HG03575 (cell line): ENCODE results near the gene CLIC2.
"Not testable (repeated sequence)": the region's sequence is repeated elsewhere in the genome, so short reads cannot be mapped to it uniquely, and the experiment has no call there.

Source experiments
- ATAC-seq: cut with Tn5 transposase; IDR thresholded peaks from one replicate; pipeline ENCODE4 v1.9.1; 2021; ENCODE audit not compliant: unreplicated experiment, insufficient number of reproducible peaks, low FRiP score; ENCODE audit errors: extremely low read depth

CLIC2 gene

DNA sequence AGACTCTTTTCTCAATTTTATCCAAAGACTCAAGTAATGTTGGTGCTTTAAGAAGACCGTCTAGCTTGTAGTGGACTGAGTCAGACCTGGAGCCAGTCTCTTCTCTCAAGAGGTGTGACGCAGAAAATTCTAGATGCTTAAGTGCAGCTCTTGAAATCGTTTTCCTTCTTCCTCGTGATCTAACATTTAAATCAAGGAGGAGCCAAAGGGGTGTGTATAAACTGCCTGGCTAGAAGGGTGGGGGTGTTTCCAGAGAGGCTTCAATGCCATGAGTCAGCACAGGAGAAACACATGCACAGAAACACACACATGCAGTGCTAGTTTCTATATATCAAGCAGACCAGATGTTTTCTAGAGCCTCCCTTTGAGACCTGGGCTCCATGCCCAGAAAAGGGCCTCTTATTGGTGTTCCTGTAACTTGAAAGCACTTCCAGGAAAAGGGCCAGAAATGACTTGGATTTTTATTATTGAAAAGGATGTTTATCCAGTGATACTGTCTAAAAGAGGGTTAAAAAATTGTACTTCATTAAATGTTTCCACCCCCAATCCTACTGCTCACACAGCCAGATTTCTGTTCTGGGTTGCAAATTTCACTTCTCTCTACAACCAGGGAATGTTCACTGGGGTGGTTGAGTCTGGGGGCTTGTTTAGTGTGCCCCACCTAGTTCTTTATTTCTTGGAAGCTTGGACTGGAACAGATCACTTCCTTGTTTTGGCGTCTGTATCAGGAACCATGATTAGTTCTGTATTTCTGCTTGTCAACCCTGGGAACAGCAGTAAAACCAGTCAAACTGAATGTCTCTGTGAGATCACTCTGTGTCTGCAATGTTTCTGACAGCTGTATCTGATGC lies at the start of gene CLIC2:
Gene CLIC2 (minus strand): TSS at position 129 of the 851 bp plus-strand sequence. CDS start 187 bp downstream, outside the sequence.
- ATAC-seq, result no peak

DNA sequence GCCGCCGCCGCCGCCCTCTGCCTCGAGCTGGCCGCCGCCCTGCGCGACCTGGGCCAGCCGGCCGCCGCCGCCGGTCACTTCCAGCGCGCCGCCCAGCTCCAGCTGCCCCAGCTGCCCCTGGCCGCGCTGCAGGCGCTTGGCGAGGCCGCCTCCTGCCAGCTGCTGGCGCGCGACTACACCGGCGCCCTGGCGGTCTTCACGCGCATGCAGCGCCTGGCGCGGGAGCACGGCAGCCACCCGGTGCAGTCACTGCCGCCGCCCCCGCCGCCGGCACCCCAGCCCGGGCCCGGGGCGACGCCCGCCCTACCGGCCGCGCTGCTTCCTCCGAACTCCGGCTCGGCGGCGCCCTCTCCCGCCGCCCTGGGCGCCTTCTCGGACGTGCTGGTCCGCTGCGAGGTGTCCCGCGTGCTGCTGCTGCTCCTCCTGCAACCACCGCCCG lies 48.1 kb upstream of the CLIC2 start:
- not testable (repeated sequence) for ATAC-seq

DNA sequence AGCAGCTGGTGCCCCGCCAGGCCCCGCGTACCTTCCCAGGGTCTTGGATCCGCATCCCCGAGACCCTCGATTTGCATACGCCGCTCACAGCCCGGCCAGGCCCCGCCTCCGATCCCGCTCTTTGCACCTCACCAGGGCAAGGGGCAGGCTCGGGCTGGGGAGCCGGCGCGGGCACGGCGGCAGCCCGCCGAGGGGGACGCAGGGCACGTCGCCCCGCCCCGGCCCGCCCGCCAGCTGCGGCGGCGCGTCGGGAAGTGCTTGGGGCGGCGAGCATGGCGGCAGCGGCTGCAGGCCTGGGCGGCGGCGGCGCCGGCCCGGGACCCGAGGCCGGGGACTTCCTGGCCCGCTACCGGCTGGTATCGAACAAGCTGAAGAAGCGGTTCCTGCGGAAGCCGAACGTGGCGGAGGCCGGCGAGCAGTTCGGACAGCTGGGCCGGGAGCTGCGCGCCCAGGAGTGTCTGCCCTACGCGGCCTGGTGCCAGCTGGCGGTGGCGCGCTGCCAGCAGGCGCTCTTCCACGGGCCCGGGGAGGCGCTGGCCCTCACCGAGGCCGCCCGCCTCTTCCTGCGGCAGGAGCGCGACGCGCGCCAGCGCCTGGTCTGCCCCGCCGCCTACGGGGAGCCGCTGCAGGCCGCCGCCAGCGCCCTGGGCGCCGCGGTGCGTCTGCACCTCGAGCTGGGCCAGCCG lies 47.6 kb upstream of the CLIC2 start, which contains the start of gene F8A2:
Gene F8A2 (plus strand): TSS at position 253 of the 686 bp plus-strand sequence. CDS start 20 bp downstream, at position 273.
- ATAC-seq, result not testable (repeated sequence)

DNA sequence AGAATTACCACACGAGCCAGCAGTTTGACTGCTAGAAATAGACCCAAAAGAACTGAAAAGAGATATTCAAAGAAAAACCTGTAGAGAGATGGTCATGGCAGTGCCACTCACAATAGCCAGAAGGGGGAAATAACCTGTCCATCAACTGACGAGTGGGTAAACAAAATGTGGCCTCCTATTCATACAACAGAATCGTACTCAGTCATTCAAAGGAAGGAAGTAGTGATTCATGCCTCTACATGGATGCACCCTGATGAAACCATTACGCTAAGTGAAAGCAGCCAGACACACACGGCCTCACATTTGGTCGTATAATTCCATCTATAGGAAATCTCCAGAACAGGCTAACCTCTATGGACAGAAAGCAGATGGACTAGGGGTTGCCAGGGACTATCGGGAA lies 45.4 kb upstream of the CLIC2 start:
- ATAC-seq, result not testable (repeated sequence)

DNA sequence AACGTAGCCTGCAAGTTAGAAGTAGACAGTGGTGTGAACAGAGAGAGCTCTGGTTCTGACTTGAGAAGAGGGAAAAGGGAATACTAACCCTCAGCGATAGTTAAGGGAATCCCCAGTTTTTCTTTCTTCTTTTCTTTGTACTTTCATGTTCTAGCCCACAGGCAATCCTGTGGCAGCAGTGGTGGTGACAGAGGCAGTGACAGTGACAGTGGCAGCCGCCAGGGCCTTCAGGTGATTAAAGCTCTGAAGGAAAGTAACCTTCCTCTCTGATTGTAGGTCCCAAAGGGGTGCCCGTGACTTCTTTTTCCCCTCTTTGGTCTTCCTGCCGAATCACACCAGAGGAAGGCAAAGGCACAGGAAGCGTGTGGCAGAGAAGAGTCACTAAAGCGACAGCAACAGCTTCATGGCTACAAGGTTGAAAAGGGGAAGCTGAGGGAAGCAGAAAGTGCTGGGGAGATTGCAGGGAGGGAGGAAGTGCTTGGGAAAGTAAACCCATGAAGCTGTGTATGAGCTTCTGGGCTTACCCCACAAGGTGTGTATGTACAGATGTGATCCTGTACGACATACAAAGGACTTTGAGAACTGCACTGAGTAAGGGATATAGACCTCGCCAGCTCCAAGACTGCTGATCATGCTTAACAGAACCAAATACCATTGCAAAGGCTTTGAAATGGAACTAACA lies 39.5 kb upstream of the CLIC2 start:
- not testable (repeated sequence) for ATAC-seq

DNA sequence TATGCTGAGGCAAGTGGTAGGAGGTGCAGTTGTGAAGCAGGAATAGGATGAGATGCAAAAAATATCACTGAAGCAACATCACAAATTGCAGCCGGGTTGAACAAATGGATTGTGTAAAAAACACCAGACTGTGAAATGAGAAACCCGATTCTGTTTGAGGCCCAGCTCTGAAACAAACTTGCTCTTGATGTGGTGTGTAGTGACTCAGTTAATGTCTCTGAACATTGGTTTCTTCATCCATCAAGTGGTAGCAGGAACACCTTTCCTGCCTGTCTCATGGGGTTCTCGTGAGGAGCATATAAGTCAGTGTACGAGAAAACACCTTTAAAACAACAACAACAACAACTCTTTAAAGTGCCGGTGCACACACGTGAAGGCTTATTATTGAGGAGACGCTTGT lies 29.3 kb upstream of the CLIC2 start:
- not testable (repeated sequence) for ATAC-seq

DNA sequence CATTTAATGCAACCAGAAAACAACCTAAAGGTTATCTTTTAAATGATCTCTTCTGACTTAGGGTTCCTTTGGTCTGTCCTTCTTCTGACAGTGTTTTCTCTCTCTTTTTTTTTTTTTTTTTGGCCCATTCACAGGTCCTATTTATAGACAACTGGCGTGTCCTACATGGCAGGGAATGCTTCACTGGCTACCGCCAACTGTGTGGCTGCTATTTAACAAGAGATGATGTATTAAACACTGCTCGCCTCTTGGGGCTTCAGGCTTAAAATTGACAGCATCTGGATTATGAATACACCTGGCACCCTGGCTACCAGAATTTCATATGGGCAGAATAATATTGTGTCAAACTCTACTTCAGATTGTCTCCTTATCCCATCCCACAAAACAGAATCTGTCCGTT lies 15.0 kb upstream of the CLIC2 start:
- ATAC-seq, result not testable (repeated sequence)

DNA sequence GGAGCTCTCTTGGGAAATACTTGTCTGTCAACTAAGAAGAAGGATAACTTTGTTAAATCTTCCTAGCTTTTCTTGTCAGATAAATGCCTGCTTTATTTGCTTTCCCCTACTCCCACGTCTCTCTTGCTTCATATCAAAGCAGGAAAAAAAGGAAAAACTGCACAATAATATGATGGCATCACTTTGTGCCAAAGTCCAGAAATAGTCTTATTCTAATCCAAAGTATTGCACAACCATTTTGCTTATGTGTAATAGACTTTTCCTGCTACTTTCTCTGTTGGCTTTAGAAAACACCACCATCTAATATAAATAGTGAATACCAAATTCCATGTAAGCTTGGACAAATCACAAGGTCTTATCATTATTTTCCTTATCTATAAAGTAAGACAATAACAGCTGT lies 11.3 kb upstream of the CLIC2 start:
- not testable (repeated sequence) for ATAC-seq

DNA sequence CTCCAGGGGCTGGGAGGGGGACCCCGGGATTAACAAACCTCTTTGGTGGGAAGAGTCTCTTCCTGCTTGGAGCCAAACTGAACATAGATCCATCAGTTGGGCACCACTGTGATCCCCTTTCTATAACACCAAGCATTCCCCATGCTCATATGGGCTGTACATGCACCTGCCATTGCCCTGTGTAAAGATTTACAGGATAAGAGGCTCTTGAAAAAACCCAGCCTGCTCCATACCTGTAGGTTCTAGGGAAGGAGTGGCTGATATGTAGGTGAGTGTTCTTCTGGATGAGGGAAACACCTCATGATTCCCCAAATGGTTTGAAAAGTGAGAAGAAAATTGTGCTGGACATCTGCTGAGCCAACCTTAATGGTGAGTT lies 911 bp upstream of the CLIC2 start:
- not testable (repeated sequence) for ATAC-seq

DNA sequence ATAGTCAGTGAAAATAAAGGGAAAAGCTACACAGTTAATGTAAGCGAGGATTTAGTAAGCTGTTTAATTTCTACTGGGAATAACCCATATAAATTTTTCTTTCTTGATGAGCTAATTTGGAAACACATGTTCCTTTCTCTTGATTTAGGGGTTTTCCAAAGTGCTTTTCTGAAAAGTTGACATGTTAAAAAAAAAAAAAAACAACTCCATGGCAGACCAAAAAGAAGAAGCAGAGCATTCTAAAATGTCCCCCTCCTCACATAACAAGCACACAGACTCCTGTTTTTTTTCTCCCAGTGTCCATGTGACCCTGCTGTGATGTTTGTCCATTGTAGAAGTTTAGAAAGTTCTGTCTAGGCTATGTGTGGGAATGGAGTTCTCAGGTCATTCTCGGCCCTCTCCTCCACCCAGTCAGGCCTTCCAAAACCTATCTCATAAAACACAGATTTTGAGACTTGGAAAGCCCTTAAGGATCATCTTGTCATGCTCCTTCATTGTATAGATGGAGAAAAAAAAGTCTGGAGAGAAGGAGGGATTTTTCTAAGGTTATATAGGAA lies 792 bp downstream of the CLIC2 start:
- ATAC-seq, result no peak

DNA sequence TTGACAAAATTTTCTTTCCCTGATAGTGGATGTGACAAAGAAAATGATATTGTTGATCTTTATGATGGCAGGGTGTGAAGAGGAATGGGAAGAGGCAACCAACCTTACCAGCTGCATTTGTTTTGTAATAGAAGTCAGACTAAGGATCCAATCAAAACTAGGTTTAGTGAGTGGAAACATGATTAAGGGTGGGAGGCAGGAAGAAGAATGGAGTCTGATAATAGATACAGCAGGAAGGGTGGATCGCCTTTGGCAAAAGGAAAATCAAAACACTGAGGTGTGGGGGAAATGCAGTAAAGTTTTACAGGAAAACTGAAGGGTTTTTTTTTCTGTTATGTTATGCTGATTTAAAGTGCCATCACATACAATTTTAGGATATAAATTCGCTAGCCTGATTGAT lies 3.4 kb downstream of the CLIC2 start:
- no peak for ATAC-seq

DNA sequence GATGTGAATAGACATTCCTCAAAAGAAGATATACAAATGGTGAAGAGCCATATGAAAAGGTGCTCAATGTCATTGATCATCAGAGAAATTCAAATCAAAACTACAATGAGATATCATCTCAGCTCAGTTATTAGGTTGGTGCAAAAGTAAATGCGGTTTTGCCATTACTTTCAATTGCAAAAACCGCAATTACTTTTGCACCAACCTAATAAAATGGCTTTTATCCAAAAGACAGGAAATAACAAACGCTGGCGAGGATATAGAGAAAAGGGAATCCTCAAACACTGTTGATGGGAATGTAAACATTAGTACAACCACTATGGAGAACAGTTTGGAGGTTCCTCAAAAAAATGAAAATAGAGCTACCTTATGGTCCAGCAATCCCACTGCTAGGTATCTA lies 5.1 kb downstream of the CLIC2 start:
- ATAC-seq, result no peak

DNA sequence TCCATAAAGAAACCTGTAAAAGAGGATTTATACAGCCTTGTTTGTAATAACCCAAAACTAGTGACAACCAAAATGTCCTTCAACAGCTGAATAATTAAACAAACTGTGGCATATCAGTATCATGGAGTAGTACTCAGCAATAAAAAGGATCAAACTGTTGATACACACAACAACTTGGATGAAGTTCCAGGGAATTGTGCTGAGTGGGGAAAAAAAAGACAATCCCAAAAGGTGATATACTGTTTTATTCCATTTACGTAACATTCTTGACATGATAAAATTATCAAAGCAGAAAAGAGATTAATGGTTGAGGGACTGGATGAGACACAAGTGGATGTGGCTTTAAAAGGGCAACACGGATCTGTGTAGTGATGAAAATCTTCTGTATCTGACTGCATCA lies 7.8 kb downstream of the CLIC2 start:
- no peak for ATAC-seq

DNA sequence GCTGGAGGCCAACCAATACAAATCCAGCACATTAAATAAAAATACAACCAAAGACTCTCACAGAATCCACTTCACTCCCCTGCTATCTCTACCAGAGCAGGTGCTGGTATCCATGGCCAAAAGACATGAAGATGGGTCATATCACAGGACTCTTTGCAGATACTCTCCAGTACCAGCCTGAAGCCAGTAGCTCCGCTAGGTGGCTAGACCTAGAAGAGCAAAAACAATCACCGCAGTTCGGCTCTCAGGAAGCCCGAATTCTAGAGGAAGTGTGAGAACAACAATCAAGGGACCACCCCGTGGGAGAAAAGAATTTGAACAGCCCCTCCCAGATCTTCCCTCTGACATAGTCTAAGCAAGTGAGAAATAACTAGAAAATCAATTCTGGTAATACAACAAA lies 20.2 kb downstream of the CLIC2 start:
- ATAC-seq, result no peak

DNA sequence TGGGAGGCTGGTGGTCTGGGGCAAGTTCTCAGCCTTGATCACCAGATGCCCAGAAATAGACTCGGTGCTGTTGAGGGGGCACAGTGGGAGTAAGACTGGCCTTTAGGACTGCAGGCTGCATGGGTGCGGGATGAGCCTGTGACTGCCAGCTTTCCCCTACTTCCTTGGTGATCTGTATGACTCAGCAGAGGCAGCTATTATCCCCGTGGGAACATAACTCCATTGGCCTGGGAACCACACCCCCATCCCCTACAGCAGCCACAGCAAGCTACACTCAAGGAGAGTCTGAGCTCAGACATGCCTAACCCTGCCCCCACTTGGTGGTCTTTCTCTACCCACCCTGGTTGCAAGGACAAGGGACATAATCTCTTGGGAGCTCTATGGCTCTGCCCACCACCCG lies 20.6 kb downstream of the CLIC2 start:
- no peak for ATAC-seq

DNA sequence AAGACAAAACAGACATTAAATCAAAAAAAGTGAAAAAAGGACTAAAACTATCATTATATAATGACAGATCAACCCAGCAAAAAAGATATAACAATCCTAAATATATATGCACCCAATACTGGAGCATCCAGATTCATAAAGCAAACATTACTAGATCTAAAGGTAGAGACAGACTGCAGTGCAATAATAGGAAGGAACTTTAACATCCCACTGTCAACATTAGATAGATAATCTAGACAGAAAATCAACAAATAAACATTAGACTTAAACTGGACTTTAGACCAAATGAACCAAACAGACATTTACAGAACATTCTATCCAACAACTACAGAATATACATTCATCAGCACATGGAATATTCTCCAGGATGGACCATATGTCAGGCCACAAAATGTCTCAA lies 40.6 kb downstream of the CLIC2 start:
- no peak for ATAC-seq

DNA sequence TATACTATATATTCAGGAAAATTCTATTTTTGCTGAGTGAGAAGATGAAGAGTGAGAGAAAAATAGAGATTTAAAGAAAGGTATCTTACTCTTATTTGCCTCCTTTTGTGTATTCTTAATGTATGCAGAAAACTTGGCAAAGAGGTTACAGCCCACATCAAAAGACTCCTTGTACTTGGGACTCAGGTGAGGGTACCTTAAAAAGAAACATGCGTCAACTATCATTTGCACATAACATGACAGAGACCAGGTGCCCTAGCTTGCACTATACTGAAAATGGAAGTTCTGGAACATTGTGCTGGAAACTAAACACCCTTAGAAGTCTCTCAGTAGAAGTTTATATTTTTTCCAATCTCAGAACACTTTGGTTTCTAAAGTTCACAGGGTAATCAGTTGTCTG lies 54.5 kb downstream of the CLIC2 start:
- no peak for ATAC-seq

DNA sequence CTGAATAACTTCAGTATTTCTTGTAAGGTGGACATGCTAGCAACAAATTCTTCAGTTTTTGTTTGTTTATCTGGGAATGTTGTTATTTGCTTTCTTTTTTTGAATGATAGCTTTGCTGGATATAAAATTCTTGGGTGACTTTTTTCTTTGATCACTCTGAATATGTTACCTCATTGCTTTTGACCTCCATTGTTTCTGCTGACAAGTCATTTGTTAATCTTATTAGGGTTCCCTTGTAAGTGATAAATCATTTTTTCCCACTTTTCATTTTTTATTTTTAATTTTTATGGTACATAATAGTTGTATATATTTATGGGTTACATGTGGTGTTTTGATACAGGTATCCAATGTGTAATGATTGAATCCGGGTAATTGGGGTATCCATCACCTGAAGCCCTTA lies 63.4 kb downstream of the CLIC2 start:
- ATAC-seq, result no peak

DNA sequence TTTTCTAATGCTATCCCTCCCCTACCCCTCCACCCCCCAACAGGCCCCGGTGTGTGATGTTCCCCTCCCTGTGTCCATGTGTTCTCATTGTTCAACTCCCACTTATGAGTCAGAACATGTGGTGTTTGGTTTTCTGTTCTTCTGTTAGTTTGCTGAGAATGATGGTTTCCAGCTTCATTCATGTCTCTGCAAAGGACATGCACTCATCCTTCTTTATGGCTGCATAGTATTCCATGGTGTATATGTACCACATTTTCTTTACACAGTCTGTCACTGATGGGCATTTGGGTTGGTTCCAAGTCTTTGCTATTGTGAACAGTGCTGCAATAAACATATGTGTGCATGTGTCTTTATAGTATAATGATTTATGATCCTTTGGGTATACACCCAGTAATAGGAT lies 66.4 kb downstream of the CLIC2 start:
- not testable (repeated sequence) for ATAC-seq
